HepG2 (cell line): Measurements from ENCODE around the gene PSKH1. TPM values are rescaled to one million over a fixed set of nuclear protein-coding genes. Genes with fewer than 3 reads are reported as not detected.

Experiments used
- AFF4 ChIP-seq: sonication (generic); formaldehyde crosslinking; IDR thresholded peaks from 2 replicates; pipeline ENCODE4 v1.4.0; 2020; ENCODE audit warnings: missing genetic modification reagents
- ASH2L ChIP-seq: fragments of 300-600, 200-600 bp; sonication (generic); IDR thresholded peaks from 2 replicates; pipeline ENCODE4 v1.7.0; 2017; ENCODE audit warnings: low read depth, mild to moderate bottlenecking, moderate library complexity, mixed read lengths, low read length; ENCODE audit not compliant: insufficient read length
- CENPT ChIP-seq: sonication (generic); formaldehyde crosslinking; IDR thresholded peaks from 2 replicates; pipeline ENCODE4 v1.8.0; 2022; ENCODE audit warnings: low read depth, mild to moderate bottlenecking, moderate library complexity, missing genetic modification reagents
- KDM3A ChIP-seq: IDR thresholded peaks from 2 replicates; pipeline ENCODE4 v1.6.1; 2018; ENCODE audit warnings: low read depth, missing compliant biosample characterization
- MATR3 ChIP-seq: sonication (generic); formaldehyde crosslinking; IDR thresholded peaks from 2 replicates; pipeline ENCODE4 v1.4.0; 2020; ENCODE audit warnings: missing genetic modification reagents
- MIER2 ChIP-seq: IDR thresholded peaks from 2 replicates; pipeline ENCODE4 v1.6.1; 2016; ENCODE audit warnings: missing biosample characterization, missing genetic modification reagents
- RFX5 ChIP-seq: IDR thresholded peaks from 2 replicates; pipeline ENCODE4 v1.6.1; 2011; ENCODE audit warnings: low read depth, low read length, improper control_type of control experiment
- SOX6 ChIP-seq, 2 experiments: fragments of 450-650 bp in 1 of 2; sonication (generic) in 1 of 2; formaldehyde crosslinking in 1 of 2; IDR thresholded peaks; 2 replicates each; pipeline versions ENCODE4 v1.4.0 to v1.6.1; 2017 to 2020; ENCODE audit warnings: antibody characterized with exemption in 1 of 2, mild to moderate bottlenecking in 1 of 2, missing genetic modification reagents in 1 of 2
- SRSF1 ChIP-seq: fragments of 200-400 bp; formaldehyde crosslinking; optimal IDR thresholded peaks from 2 replicates; pipeline ENCODE3; 2017; ENCODE audit warnings: mild to moderate bottlenecking, low read depth, low read length, moderate library complexity
- ZNF124 ChIP-seq: sonication (generic); formaldehyde crosslinking; IDR thresholded peaks from 2 replicates; pipeline ENCODE4 v1.4.0; 2020; ENCODE audit warnings: missing genetic modification reagents
- ZNF30 ChIP-seq: sonication (generic); formaldehyde crosslinking; IDR thresholded peaks from 2 replicates; pipeline ENCODE4 v1.5.0; 2020; ENCODE audit warnings: mild to moderate bottlenecking, missing genetic modification reagents
- ZNF687 ChIP-seq: sonication (generic); formaldehyde crosslinking; IDR thresholded peaks from 2 replicates; pipeline ENCODE4 v1.5.1; 2020; ENCODE audit warnings: mild to moderate bottlenecking, missing genetic modification reagents, moderate library complexity
- ZNF777 ChIP-seq: sonication (generic); formaldehyde crosslinking; IDR thresholded peaks from 2 replicates; pipeline ENCODE4 v1.4.0; 2020; ENCODE audit warnings: missing genetic modification reagents
- ZNF781 ChIP-seq: sonication (generic); formaldehyde crosslinking; IDR thresholded peaks from 2 replicates; pipeline ENCODE4 v1.5.1; 2020; ENCODE audit warnings: borderline replicate concordance, mild to moderate bottlenecking, missing genetic modification reagents; ENCODE audit errors: not compliant biosample characterization
- polyA plus RNA-seq, 8 experiments: library from polyadenylated mRNA; depleted of rRNA in 3 of 8; stranded (reverse) in 7 of 8; unstranded in 1 of 8; fragments of >200 nt; fragmentation: Illumina TruSeq in 4 of 8; extraction: Trizol in 4 of 8; gene quantifications; 2 replicates each; pipeline versions ENCODE4 v1.2.1 to v1.2.3, GENCODE V29; 2011 to 2016; ENCODE audit warnings: low read depth in 4 of 8, missing spikeins in 1 of 8, mixed read lengths in 1 of 8; ENCODE audit not compliant: insufficient read depth in 1 of 8
- total RNA-seq, 5 experiments: library from RNA; depleted of rRNA; stranded (reverse); fragments of >200 nt; fragmentation: Illumina TruSeq; extraction: Trizol; gene quantifications; 2 replicates each; pipeline ENCODE4 v1.2.3, GENCODE V29; 2016; ENCODE audit warnings: low read depth in 1 of 5
- TF ChIP-seq, protein P1 (sequence below): sonication (generic); formaldehyde crosslinking; IDR thresholded peaks from 2 replicates; pipeline ENCODE4 v1.4.0; 2020; ENCODE audit warnings: missing genetic modification reagents

Gene PSKH1
- total and polyA plus RNA-seq, 2 of the 13 experiments (the other 11 are each of a cell fraction or from before 2014, with no cell fraction given): 8.4 to 19.1 TPM

GRCh38 chr16:67892899-67893742 lies at the start of gene PSKH1 (continued):
- TF ChIP-seq ZNF781 (CRISPR knock-in tag) (peak; percentile 37), CENPT (CRISPR knock-in tag) (peak; percentile 62; the same call in 1 of the 2 replicates), ZNF30 (peak; percentile 47; the same call in 1 of the 2 replicates), ZNF777 (CRISPR knock-in tag) (no peak), MATR3 (no peak), KDM3A (no peak), AFF4 (0 out of 2 replicates have a peak, but pooled peaks have one; percentile 61), RFX5 (no peak), SRSF1 (no peak), ZNF687 (CRISPR knock-in tag) (peak; percentile 86), ZNF124 (CRISPR knock-in tag) (0 out of 2 replicates have a peak, but pooled peaks have one; percentile 2), MIER2 (CRISPR knock-in tag) (no peak), ASH2L (peak; percentile 93), SOX6 (IDR thresholded peaks at IDR 0.05) (no peak), SOX6 (CRISPR knock-in tag; IDR thresholded peaks at IDR 0.05) (peak; percentile 30; the same call in 1 of the 2 replicates)
- TF ChIP-seq, protein P1, sequence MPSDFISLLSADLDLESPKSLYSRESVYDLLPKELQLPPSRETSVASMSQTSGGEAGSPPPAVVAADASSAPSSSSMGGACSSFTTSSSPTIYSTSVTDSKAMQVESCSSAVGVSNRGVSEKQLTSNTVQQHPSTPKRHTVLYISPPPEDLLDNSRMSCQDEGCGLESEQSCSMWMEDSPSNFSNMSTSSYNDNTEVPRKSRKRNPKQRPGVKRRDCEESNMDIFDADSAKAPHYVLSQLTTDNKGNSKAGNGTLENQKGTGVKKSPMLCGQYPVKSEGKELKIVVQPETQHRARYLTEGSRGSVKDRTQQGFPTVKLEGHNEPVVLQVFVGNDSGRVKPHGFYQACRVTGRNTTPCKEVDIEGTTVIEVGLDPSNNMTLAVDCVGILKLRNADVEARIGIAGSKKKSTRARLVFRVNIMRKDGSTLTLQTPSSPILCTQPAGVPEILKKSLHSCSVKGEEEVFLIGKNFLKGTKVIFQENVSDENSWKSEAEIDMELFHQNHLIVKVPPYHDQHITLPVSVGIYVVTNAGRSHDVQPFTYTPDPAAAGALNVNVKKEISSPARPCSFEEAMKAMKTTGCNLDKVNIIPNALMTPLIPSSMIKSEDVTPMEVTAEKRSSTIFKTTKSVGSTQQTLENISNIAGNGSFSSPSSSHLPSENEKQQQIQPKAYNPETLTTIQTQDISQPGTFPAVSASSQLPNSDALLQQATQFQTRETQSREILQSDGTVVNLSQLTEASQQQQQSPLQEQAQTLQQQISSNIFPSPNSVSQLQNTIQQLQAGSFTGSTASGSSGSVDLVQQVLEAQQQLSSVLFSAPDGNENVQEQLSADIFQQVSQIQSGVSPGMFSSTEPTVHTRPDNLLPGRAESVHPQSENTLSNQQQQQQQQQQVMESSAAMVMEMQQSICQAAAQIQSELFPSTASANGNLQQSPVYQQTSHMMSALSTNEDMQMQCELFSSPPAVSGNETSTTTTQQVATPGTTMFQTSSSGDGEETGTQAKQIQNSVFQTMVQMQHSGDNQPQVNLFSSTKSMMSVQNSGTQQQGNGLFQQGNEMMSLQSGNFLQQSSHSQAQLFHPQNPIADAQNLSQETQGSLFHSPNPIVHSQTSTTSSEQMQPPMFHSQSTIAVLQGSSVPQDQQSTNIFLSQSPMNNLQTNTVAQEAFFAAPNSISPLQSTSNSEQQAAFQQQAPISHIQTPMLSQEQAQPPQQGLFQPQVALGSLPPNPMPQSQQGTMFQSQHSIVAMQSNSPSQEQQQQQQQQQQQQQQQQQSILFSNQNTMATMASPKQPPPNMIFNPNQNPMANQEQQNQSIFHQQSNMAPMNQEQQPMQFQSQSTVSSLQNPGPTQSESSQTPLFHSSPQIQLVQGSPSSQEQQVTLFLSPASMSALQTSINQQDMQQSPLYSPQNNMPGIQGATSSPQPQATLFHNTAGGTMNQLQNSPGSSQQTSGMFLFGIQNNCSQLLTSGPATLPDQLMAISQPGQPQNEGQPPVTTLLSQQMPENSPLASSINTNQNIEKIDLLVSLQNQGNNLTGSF: peak; percentile 81; the same call in 1 of the 2 replicates
